A549 treated with ZK216348 at 1 μM for 4 hours (cell line): Measurements from ENCODE around the gene SIN3A. TPM values are rescaled to one million over a fixed set of nuclear protein-coding genes. Genes with fewer than 3 reads are reported as not detected.

Source experiments
- total RNA-seq: library from RNA; stranded (reverse); fragments of 200-300 nt; extraction: Qiagen RNA extraction; gene quantifications from 5 replicates; pipeline ENCODE4 v1.2.3, GENCODE V29; 2022; ENCODE audit warnings: low read depth

SIN3A gene
- 26.0 to 34.8 TPM (median 30.3 TPM) in 5 replicates for total RNA-seq

GRCh38 chr15:75451674-75452363 is at the start of gene SIN3A:
Gene SIN3A, minus strand, starts transcription at chr15:75451690. Its CDS starts 21,315 bp downstream, at chr15:75430375.

GRCh38 chr15:75367913-75368688 is 83.4 kb downstream of the SIN3A start, which contains the start of gene MAN2C1:
Gene MAN2C1, minus strand, starts transcription at chr15:75368607. Its CDS starts 24 bp downstream, at chr15:75368583.

GRCh38 chr15:75346796-75347221 is 104.7 kb downstream of the SIN3A start, which contains the start of gene NEIL1:
Gene NEIL1, plus strand, starts transcription at chr15:75347039. Its CDS starts 1,867 bp downstream, at chr15:75348906.

GRCh38 chr15:75335705-75336355 is 115.7 kb downstream of the SIN3A start, which contains the start of gene COMMD4:
Gene COMMD4, plus strand, starts transcription at chr15:75336063. Its CDS starts 27 bp downstream, at chr15:75336090.

Other genes starting within 250 kb of the SIN3A start
- 19.8 to 32.8 TPM (median 32.5 TPM) in 5 replicates for gene C15orf39, start 249.8 kb downstream of the SIN3A start, total RNA-seq
- not detected in 5 replicates for gene GOLGA6C, start 193.4 kb downstream of the SIN3A start, total RNA-seq
- gene GOLGA6D, start 168.9 kb downstream of the SIN3A start, total RNA-seq: 0.07 TPM in 1 of 5 replicates, not detected in the others
- gene COMMD4, start 115.6 kb downstream of the SIN3A start, total RNA-seq: 162 to 184 TPM (median 175 TPM) in 5 replicates
- 2.2 to 3.5 TPM (median 3.1 TPM) in 5 replicates for gene NEIL1, start 104.7 kb downstream of the SIN3A start, total RNA-seq
- gene MAN2C1, start 83.1 kb downstream of the SIN3A start, total RNA-seq: 49.2 to 104 TPM (median 81.8 TPM) in 5 replicates
- gene PTPN9, start 127.6 kb upstream of the SIN3A start, total RNA-seq: 36.1 to 53.2 TPM (median 46.7 TPM) in 5 replicates
- gene SNUPN, start 174.0 kb upstream of the SIN3A start, total RNA-seq: 31.0 to 35.0 TPM (median 33.4 TPM) in 5 replicates
- 87.1 to 125 TPM (median 121 TPM) in 5 replicates for gene IMP3, start 188.5 kb upstream of the SIN3A start, total RNA-seq
- 11.1 to 18.1 TPM (median 15.8 TPM) in 5 replicates for gene SNX33, start 196.2 kb upstream of the SIN3A start, total RNA-seq